ENCODE measurements around the gene CHKB. TPM values are rescaled to one million over a fixed set of nuclear protein-coding genes. Genes with fewer than 3 reads are reported as not detected.

The CHKB gene
- total RNA-seq, 2 experiments from 2014 or later: 85.8 to 100 TPM

DNA sequence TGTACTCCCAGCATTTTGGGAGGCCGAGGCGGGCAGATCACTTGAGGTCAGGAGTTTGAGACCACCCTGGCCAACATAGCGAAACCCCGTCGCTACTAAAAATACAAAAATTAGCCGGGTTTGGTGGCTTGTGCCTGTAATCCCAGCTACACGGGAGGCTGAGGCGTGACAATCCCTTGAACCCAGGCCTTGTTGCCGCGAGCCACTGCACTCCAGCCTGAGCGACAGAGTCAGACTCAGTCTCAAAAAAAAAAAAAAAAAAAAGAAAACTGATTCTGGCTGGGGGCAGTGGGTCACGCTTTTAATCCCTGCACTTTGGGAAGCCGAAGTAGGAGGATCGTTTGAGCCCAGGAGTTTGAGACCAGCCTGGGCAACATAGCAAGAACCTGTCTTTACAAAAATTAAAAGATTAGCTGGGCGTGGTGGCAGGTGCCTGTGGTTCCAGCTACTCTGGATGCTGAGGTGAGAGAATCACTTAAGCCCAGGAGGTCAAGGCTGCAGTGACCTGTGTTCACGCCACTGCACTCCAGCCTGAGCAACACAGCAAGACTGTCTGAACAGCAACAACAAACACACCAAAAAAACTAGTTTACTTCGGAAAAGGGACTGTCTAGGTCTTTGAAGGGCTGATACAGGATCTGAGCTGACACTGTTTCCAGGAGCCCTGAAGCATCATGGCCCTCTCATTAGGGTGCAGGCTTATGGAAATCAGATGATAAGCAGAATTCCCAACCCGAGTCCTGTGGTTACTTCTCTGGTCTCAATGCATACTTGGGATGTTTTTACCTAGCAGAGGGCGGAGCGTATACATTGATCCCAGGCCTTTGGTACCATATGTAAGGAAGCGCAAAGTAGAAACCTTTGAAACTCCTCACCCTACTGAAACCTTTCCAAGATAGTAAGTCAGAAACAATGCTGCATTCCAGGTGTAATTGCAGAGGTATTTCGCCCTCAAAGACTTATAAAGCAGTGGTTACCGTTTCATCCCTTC is 1.8 kb upstream of the CHKB start:
- H3K36me3 ChIP-seq (ENCODE audit: insufficient read depth, low read length): peaks cover 24% of the 10 kb centered on the region
- H3K27ac ChIP-seq (ENCODE audit: low read depth, low read length, poor library complexity, severe bottlenecking): no peak overlapping the region
- ChIA-PET POLR2A (interaction anchor here (0.7 to 0.9 kb wide), 2 partner anchors 29 to 48 kb away, joined by 3 to 4 read pairs; no protein-coding TSS in a partner anchor), CTCF (ENCODE audit: unreplicated experiment) (no interaction called here)
- no peaks in the 10 kb centered on the region for H3K9me3 ChIP-seq (ENCODE audit: low read length)
- intact Hi-C loops (cut with micrococcal nuclease; ENCODE audit: unreplicated experiment): loop anchor here (5.0 kb wide), 1 partner anchor 332 kb away; the partner anchor contains the start of gene HDAC10
- H3K79me2 ChIP-seq (ENCODE audit: insufficient read depth, low read depth, low read length): peaks cover 20% of the 10 kb centered on the region
- H3K4me2 ChIP-seq (ENCODE audit: low read length): peak overlapping the region; percentile 96
- no peaks in the 10 kb centered on the region for H3K9me2 ChIP-seq (ENCODE audit: insufficient read depth, low read length)
- BruUV-seq (replicated peaks): no TSS peak
- no peak overlapping the region for H2AFZ ChIP-seq (ENCODE audit: low read length)
- H3K4me3 ChIP-seq (ENCODE audit: low read depth, low read length, poor library complexity, severe bottlenecking): peak overlapping the region; percentile 95
- DNase-seq (ENCODE audit: low spot score): no peak
- H4K20me1 ChIP-seq (ENCODE audit: insufficient read depth, low read length): 0 out of 2 replicates have a peak, but pooled peaks cover 7% of the 10 kb centered on the region
- TF ChIP-seq CTCF (conservative IDR thresholded peaks at IDR 0.05; ENCODE audit: low read length) (no peak), EZH2phosphoT487 (IDR thresholded peaks at IDR 0.05; ENCODE audit: borderline replicate concordance, low read depth, low read length) (no peak)
- peaks cover 15% of the 10 kb centered on the region for H3K4me1 ChIP-seq (ENCODE audit: insufficient read depth, low read length, poor library complexity, severe bottlenecking)

DNA sequence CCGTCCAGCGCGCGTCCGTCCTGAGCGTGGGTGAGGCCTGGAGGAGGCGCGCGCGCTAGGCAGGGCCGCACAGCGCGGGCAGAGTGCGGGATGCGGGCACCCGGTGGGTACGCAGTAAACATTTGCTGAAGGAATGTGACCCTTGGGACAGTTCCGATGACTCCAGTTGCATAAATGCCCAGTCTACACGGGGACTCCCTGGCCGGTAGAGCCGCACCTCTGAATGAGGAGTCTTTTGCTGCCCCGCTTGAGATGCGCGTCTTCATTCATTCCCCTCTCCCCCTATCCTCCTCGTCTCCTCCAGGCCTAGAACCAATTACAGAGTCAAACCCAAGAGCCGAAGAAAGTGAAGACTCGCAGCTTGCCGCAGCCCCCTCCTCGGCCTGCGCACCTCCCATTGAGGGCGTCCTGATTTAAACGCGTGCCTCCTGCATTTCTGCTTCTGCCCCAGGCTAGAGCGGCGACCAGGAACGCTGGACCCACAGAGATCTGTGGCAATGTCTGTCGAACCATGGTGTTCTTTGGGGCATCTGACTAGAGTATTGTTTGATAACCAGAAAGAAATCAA is 729 bp upstream of the CHKB start:
- intact Hi-C loops (cut with micrococcal nuclease; ENCODE audit: unreplicated experiment): loop anchor here (2.0 to 5.0 kb wide), 5 partner anchors 37 to 331 kb away; partner anchors contain the start of genes HDAC10, KLHDC7B, NCAPH2 and TYMP
- H3K4me3 ChIP-seq (ENCODE audit: low read depth, low read length, poor library complexity, severe bottlenecking): peak overlapping the region; percentile 95
- H3K9me2 ChIP-seq (ENCODE audit: insufficient read depth, low read length): no peaks in the 10 kb centered on the region
- peak overlapping the region; percentile 45 for H3K27ac ChIP-seq (ENCODE audit: low read depth, low read length, poor library complexity, severe bottlenecking)
- TF ChIP-seq EZH2phosphoT487 (IDR thresholded peaks at IDR 0.05; ENCODE audit: borderline replicate concordance, low read depth, low read length) (no peak), CTCF (conservative IDR thresholded peaks at IDR 0.05; ENCODE audit: low read length) (no peak)
- CTCF ChIA-PET (ENCODE audit: unreplicated experiment): no interaction called here
- DNase-seq (ENCODE audit: low spot score): no peak
- no peaks in the 10 kb centered on the region for H3K9me3 ChIP-seq (ENCODE audit: low read length)
- 0 out of 2 replicates have a peak, but pooled peaks cover 7% of the 10 kb centered on the region for H4K20me1 ChIP-seq (ENCODE audit: insufficient read depth, low read length)
- H3K36me3 ChIP-seq (ENCODE audit: insufficient read depth, low read length): peaks cover 35% of the 10 kb centered on the region
- H3K4me1 ChIP-seq (ENCODE audit: insufficient read depth, low read length, poor library complexity, severe bottlenecking): peaks cover 15% of the 10 kb centered on the region
- H2AFZ ChIP-seq (ENCODE audit: low read length): peak overlapping the region; percentile 37
- POLR2A ChIA-PET: interaction anchor here (0.9 kb wide), 1 partner anchor 30 kb away, joined by 3 read pairs; no protein-coding TSS in a partner anchor
- H3K79me2 ChIP-seq (ENCODE audit: insufficient read depth, low read depth, low read length): peaks cover 20% of the 10 kb centered on the region
- BruUV-seq (replicated peaks): no TSS peak
- H3K4me2 ChIP-seq (ENCODE audit: low read length): peak overlapping the region; percentile 96

All from OCI-LY7 (cell line).